Germinal center (tissue), 1 donor: ENCODE results near the gene SLC29A2.
A peak's percentile ranks its signal among the peaks of the same experiment; 100 is the strongest.

Source experiments
- DNase-seq: peaks from one replicate; pipeline ENCODE4 v3.0.0; 2012; ENCODE audit warnings: mixed read lengths, low spot score

Gene SLC29A2

GRCh38 chr11:66317723-66318599 lies 53.6 kb downstream of the SLC29A2 start:
- DNase-seq: peak; percentile 71

GRCh38 chr11:66317322-66317722 lies 54.2 kb downstream of the SLC29A2 start:
- peak; percentile 77 for DNase-seq

GRCh38 chr11:66316849-66317251 lies 54.7 kb downstream of the SLC29A2 start, which contains the start of gene CD248:
Gene CD248, minus strand, starts transcription at chr11:66317044. Its CDS starts 17 bp downstream, at chr11:66317027.
- no peak for DNase-seq

- DNase-seq: no peak
Observed at GRCh38 chr11:66315921-66316811, 55.4 kb downstream of the SLC29A2 start.

- DNase-seq: no peak
Observed at GRCh38 chr11:66315498-66315885, 56.1 kb downstream of the SLC29A2 start.

- no peak for DNase-seq
Observed at GRCh38 chr11:66314561-66315497, 56.7 kb downstream of the SLC29A2 start.

- DNase-seq: no peak
Observed at GRCh38 chr11:66314186-66314501, 57.4 kb downstream of the SLC29A2 start.

GRCh38 chr11:66313321-66314185 lies 58.0 kb downstream of the SLC29A2 start:
- DNase-seq: no peak

- DNase-seq: peak; percentile 97
Observed at GRCh38 chr11:66312549-66313320, 58.8 kb downstream of the SLC29A2 start.
